Endometrium (tissue), 2 donors: ENCODE results near the gene TMEM132C.
A peak's percentile ranks its signal among the peaks of the same experiment; 100 is the strongest.

ENCODE experiments used
- FAIRE-seq: peaks from 2 replicates; lab custom pipeline; 2012; peaks lifted over from hg19 to GRCh38; lab: Jason Lieb, UNC
- donor health status: control.
- donor health status: control.

TMEM132C gene

GRCh38 chr12:128421375-128421774, 154.4 kb downstream of the TMEM132C start:
- no peak for FAIRE-seq

DNA sequence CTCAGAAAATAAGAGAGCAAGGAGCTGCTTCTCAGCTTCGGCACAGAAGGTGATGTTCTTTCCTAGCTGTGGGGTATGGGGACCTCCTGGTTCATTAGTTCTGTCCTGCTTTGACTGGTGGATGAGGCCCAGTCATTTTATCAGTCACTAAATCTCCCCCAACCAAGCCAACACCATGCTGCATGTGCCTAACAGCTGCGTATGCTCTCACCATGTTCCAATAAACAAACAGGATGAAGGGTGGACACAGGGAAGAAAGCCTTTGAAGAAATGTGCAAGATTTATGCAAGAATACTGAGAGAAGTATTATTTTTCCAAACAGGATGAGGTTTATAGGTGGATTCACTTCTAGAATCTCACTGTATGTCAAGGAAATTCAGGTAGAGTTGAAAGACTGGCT, 156.2 kb downstream of the TMEM132C start:
- FAIRE-seq: no peak

DNA sequence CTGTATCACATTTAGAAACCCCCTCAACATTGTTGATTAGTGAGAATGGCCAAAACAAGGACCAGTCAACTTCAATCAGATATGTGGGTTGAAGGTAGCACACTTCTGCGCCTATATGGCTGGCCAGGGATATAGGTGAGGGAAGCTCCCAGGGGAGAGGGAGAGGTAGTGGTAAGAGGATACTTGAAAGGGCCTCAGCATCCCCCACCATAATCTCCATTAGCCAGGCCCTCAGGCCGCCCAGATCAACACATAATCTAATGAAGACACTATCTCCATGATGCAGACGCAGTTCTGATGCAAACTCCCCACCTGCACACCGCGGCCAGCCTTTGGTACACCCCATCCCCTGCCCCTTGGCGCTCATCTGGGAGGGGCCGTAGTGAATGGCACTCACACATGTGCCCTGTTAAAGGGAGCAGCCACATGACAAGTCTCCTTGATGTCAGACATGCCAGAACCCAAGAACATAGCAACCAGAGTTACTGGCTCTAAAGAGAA, 158.0 kb downstream of the TMEM132C start:
- FAIRE-seq: no peak

GRCh38 chr12:128425666-128426331, 158.8 kb downstream of the TMEM132C start:
- no peak for FAIRE-seq

GRCh38 chr12:128426511-128426910, 159.5 kb downstream of the TMEM132C start:
- FAIRE-seq: no peak

DNA sequence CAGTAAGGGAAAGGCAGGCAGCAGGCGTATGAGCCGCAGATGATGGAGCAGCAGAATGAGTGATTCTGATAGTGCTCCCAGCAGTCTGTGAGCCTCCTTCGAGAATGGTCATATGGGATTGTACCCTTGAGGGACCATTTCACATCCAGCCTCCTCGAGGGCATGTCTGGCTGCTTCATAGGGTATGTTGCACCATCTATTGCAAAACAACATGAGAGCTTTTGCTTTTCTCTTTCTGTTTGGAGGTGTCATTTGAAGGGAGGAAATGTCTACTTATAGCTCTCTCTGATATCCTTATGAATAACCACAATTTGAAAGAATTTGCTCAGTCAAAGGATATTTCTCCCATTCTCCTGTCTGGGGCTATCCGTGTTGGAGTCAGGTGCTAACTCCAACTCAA, 172.8 kb downstream of the TMEM132C start:
- FAIRE-seq: no peak

DNA sequence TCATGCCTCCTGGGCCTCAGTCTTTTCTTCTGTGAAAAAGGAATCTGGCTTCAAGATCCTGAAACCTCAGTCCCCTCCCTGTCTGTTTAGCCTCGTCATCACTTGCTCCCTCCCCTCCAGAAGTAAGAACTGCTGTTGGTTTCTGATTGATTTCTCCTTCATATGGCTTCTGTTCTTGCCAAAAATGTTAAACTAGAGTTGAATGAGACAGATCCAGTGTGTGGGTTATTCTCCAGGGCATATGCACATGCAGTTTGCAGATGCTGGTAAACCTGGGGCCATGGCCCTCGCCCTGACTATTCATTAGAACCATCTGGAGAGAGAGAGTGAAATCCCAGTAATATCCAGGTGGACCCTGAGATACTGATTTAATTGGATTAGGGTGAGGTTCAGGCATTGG, 175.1 kb downstream of the TMEM132C start:
- FAIRE-seq: no peak

DNA sequence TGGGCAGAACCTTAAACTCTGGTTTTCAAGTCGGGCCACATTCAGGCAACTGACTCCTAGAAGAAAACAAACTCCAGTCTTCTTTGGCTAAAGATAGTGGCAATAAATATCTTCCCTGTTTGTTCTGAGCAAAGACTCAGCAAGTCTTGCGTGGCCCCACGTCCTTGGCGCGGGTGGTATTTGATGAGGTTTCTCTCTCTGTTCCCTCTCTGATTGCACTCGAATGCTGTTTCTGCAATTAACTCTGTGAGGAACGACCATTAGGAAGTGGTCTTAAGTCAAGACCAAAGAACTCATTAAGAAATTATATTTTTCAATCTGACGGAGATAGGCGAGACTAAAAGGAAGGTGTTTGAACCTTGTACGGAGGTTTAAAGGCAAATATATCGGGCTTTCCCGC, 177.6 kb downstream of the TMEM132C start:
- FAIRE-seq: no peak

GRCh38 chr12:128445415-128446127, 178.6 kb downstream of the TMEM132C start:
- FAIRE-seq: no peak

DNA sequence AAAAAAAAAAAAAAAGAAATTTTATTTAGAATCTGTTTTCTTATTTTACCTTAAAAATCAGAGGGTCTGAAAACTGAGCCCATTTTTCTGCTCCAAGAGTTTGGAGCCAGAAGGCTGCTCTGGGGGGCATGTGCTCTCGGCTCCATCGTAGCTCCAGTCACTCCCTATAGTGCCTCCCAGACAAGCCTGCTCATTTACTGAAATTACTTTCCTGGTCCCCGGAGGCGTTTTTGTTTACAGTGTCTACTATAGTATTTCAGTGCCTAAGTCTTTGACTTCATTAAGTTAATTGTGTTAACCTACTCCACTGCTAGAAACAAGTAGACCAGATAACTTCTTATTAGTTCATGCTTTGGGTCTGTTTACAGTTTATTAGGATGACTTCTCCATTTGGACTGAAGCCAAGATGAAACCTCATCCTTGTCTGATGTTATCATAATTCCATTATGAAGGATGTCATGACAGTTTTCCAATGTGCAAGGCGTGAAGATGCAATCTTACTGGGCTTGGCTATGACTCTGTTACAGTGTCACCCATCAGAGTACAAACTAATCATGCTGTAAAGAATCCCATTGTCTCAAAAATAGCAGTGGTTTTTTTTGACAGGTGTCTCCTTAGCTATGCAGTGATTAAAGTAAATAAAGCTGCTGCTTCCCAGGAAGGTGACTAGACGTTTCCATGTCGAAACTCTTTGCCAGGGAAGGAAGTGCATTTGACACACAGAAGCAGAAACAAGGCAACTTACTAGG, 182.3 kb downstream of the TMEM132C start:
- FAIRE-seq: no peak

GRCh38 chr12:128450810-128451209, 183.8 kb downstream of the TMEM132C start:
- peak; percentile 93 for FAIRE-seq

DNA sequence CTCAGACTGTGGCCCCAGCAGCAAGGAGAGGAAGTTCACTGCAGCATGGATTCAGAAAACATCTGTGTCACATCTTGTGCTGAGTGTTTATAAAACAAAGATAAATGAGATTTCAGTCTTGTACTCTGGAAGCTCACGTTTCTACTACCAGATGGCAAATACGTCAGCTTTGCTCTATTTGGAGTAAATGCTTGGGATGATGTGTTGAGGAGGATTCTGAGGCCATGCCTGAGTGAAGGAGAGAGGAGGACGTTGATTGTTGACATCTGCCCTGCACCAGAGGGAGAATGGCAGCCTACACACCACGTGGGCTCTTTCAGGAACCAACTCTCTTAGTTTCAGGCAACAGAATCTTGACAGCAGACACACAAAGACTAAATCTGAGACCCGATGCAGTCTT, 188.9 kb downstream of the TMEM132C start:
- peak; percentile 94 for FAIRE-seq

DNA sequence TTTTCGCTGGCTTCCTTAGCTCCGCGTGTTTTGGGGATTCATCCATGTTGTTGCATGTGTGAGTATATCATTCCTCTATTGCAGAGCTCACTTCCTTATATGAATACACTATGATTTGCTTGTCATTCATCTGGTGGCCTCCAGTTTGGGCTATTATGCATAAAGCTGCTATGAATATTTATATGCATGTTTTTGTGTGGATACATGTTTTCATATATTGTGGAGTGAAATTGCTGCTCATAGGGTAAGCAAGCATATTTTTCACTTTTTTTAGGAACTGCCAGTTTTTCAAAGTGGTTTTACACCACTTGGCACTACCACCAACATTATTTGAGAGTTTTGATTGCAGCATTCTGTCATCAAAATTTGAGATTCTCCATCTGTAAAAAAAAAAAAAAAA, 190.0 kb downstream of the TMEM132C start:
- FAIRE-seq: no peak

GRCh38 chr12:128458301-128458974, 191.5 kb downstream of the TMEM132C start:
- no peak for FAIRE-seq

DNA sequence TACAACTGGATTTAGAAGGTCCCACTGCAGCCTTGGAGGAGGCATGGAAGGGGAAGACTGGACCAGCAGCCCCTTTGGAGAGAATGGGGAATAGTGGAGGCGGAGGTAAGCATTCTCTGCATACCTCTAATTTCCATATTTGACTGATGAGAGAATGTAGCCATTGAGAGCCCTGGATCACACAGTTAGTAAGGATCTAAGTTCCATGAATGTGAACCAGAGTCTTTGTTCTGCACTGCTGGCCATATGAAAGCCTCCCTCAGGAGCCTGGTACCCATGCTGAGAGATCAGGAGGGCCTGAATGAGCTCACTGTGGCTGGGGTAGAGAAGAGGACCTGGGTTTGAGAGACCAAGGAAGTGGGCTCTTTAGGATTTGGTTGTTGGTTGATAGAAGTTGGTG, 192.1 kb downstream of the TMEM132C start:
- FAIRE-seq: no peak

DNA sequence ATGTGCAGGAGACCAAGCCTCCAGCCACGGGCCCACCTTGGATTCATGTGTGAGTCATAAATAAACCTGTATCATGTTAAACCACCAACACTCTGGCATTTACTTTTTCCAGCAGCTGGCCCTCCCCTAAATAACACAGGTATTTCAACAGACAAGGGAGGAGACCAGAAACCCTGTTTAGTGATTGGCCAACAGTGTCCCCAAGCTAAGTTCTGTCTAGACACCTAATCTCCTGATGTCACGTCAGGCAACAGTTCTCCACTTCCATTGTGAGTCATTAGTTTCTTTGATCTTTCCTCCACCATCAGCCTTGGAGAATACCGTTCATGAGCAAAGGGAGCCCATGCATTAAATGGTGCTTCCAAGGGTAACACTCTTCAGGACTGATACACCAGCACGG, 196.9 kb downstream of the TMEM132C start:
- no peak for FAIRE-seq

- no peak for FAIRE-seq
Observed at GRCh38 chr12:128467882-128468281, 200.9 kb downstream of the TMEM132C start.

DNA sequence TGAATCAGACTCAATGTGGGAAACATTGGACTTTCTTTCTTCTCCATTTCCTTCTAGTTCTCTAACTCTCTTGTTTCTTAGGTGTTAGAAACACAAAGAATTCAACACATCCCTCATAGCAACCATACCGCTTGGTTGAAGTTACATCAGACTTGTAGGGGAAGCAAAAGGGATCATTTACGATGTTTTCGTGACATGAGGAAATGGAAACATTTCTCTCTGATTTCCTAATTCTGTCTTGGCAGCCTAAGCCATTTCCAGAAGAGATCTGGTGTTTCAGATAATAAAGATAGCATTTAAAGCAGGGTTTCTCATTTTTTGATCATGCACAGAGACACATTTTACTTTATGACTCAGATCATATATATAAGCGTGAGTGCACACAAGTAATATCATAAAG, 202.0 kb downstream of the TMEM132C start:
- FAIRE-seq: no peak

DNA sequence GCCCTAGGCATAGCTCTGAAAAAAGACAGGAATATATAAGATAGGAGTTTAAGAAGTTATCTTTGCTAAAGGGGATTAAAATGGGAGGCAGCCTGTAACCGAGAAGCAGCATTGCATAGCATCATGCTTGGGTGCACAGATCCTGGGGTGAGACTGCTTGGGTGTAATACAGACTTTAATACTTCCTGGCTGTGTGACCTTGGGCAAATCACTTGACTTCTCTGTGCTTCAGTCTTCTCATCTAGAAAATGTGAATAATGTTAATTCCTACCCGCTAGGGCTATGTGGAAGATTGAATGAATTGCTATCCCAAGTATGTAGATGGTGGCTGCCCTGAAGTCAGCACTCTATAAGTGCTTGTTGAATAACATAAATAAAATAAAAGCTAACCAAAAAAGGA, 204.5 kb downstream of the TMEM132C start:
- no peak for FAIRE-seq

DNA sequence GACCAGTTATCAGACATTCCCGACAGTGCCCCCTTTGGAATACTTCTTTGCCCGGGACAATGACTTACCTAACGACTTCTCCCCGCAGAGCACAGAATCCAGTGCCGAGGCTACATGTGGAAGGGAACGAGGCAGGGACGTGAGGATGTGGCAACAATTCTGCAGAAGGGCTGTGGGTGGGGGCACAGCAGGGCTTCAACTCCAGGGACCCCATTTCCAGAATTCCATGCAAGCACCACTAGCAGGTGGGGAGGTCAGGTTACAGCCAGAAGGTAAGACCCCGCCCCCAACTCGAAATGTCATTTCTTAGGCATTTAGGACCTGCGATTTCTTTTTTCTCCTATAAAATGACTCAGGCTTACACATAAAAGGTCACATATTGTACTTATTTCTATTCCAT, 207.9 kb downstream of the TMEM132C start:
- no peak for FAIRE-seq

- no peak for FAIRE-seq
Observed at GRCh38 chr12:128476266-128476665, 209.3 kb downstream of the TMEM132C start.

DNA sequence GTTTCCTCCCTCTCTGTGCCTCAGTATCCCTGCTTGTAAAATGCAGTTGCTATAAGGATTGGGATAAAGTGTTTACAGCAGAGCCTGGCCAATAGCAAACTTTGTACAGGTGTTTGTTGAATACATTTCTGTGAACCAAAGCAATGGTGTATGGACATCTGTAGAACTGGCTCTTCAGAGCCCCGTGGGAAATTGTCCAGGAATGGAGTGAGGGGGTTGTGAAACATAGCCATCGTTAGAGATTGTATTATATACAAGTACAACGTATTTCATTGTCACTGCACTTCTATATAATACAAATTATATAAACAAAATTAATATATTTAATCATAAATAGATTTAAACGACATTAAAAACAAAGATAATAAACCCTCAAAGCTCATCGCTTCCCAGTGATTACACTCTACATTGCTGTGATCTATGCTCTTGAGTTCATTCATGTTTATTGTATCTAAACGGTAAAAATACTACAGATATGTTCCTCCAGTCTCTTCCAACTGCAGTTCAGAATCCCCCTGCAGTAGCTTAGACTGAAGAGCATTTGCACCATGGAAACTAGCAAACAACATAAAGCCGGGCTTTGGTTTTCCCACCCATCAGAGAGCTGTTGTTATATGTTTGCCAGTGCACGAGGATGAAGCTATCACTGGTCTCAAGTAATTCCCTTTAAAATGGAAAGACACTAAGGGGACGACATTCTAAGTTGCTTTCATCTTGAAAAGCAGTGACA, 216.7 kb downstream of the TMEM132C start:
- no peak for FAIRE-seq
